Liver (tissue), 9 donors: ENCODE results near the gene CPSF6. TPM values are rescaled to one million over a fixed set of nuclear protein-coding genes. Genes with fewer than 3 reads are reported as not detected.

Experiments used
- DNase-seq: peaks from one replicate; pipeline ENCODE4 v3.0.0-alpha.2; 2017; ENCODE audit warnings: low spot score
- H3K27ac ChIP-seq, 2 donors: one replicate each; pipeline ENCODE4 v1.7.0; 2013; ENCODE audit warnings: inconsistent platforms in 2 of 2, low read length in 2 of 2, control low read depth in 1 of 2, low read depth in 1 of 2, mild to moderate bottlenecking in 1 of 2
- H3K27me3 ChIP-seq, 4 donors: one replicate each; pipeline versions ENCODE4 v1.6.1 to v1.7.0; 2013; ENCODE audit warnings: low read length in 3 of 4, inconsistent platforms in 1 of 4, mild to moderate bottlenecking in 1 of 4, moderate library complexity in 1 of 4; ENCODE audit not compliant: control insufficient read depth in 4 of 4, insufficient read depth in 4 of 4
- H3K36me3 ChIP-seq, 4 donors: one replicate each; pipeline versions ENCODE4 v1.6.1 to v1.7.0; 2013; ENCODE audit warnings: low read length in 3 of 4, mild to moderate bottlenecking in 3 of 4, low read depth in 1 of 4, moderate library complexity in 1 of 4; ENCODE audit not compliant: control insufficient read depth in 4 of 4, insufficient read depth in 3 of 4
- H3K4me1 ChIP-seq, 4 donors: one replicate each; pipeline versions ENCODE4 v1.6.1 to v1.7.0; 2013; ENCODE audit warnings: low read length in 3 of 4, mild to moderate bottlenecking in 3 of 4, moderate library complexity in 1 of 4; ENCODE audit not compliant: control insufficient read depth in 4 of 4, insufficient read depth in 4 of 4
- H3K4me3 ChIP-seq, 3 donors: one replicate each; pipeline versions ENCODE4 v1.6.1 to v1.7.0; 2013; ENCODE audit warnings: low read length in 3 of 3, control low read depth in 1 of 3, low read depth in 1 of 3, mild to moderate bottlenecking in 1 of 3
- H3K9ac ChIP-seq, 2 donors: one replicate each; pipeline ENCODE4 v1.7.0; 2013; ENCODE audit warnings: low read length in 2 of 2, mild to moderate bottlenecking in 2 of 2, moderate library complexity in 2 of 2, control low read depth in 1 of 2, low read depth in 1 of 2
- H3K9me3 ChIP-seq, 4 donors: one replicate each; pipeline versions ENCODE4 v1.6.1 to v1.7.0; 2013; ENCODE audit warnings: low read length in 3 of 4; ENCODE audit not compliant: control insufficient read depth in 4 of 4
- FOXA2 ChIP-seq: IDR thresholded peaks from 2 replicates; pipeline ENCODE4 v1.6.1; 2016; ENCODE audit warnings: antibody characterized with exemption
- GABPA ChIP-seq, 2 donors: IDR thresholded peaks in 1 of 2; conservative IDR thresholded peaks in 1 of 2; 2 replicates each; pipeline ENCODE4 v1.6.1; 2016; ENCODE audit warnings: antibody characterized with exemption in 2 of 2, mild to moderate bottlenecking in 1 of 2, moderate library complexity in 1 of 2
- HNF4A ChIP-seq, 2 donors: conservative IDR thresholded peaks; 2 replicates each; pipeline ENCODE4 v1.6.1; 2016; ENCODE audit warnings: antibody characterized with exemption in 2 of 2, mild to moderate bottlenecking in 2 of 2
- JUND ChIP-seq, 2 donors: IDR thresholded peaks; 2 replicates each; pipeline ENCODE4 v1.6.1; 2016; ENCODE audit warnings: antibody characterized with exemption in 2 of 2
- NR2F2 ChIP-seq: IDR thresholded peaks from 2 replicates; pipeline ENCODE4 v1.6.1; 2016; ENCODE audit warnings: antibody characterized with exemption
- REST ChIP-seq: IDR thresholded peaks from 2 replicates; pipeline ENCODE4 v1.6.1; 2016; ENCODE audit warnings: antibody characterized with exemption, mild to moderate bottlenecking
- RXRA ChIP-seq, 2 donors: IDR thresholded peaks; 2 replicates each; pipeline ENCODE4 v1.6.1; 2017 to 2018; ENCODE audit warnings: antibody characterized with exemption in 2 of 2, mild to moderate bottlenecking in 1 of 2
- SP1 ChIP-seq: IDR thresholded peaks from 2 replicates; pipeline ENCODE4 v1.6.1; 2018; ENCODE audit warnings: antibody characterized with exemption, mild to moderate bottlenecking
- TAF1 ChIP-seq: conservative IDR thresholded peaks from 2 replicates; pipeline ENCODE4 v1.6.1; 2016; ENCODE audit warnings: antibody characterized with exemption, mild to moderate bottlenecking
- YY1 ChIP-seq: IDR thresholded peaks from 2 replicates; pipeline ENCODE4 v1.6.1; 2016; ENCODE audit warnings: antibody characterized with exemption, mild to moderate bottlenecking
- ZBTB33 ChIP-seq: IDR thresholded peaks from 2 replicates; pipeline ENCODE4 v1.6.1; 2016; ENCODE audit warnings: antibody characterized with exemption
- WGBS: extraction: QIAGEN DNeasy Blood & Tissue Kit; methylation state at CpG from one replicate; pipeline ENCODE4 v1.1.7; 2013; 5-methylcytosine and 5-hydroxymethylcytosine counted together
- polyA plus RNA-seq, 2 donors: library from polyadenylated mRNA; stranded (reverse) in 1 of 2; unstranded in 1 of 2; fragments of 200-250 nt in 1 of 2; fragments of >200 nt in 1 of 2; fragmentation: Nextera tagmentation in 1 of 2; extraction: Ambion mirVana in 1 of 2; gene quantifications; one replicate each; pipeline versions ENCODE4 v1.2.1 to v1.2.3, GENCODE V29; 2013 to 2015
- total RNA-seq, 2 donors: library from RNA; depleted of rRNA; stranded (reverse); fragments of >200 nt; gene quantifications; one replicate each; pipeline ENCODE4 v1.2.3, GENCODE V29; 2014
- TF ChIP-seq, protein P1 (sequence below): IDR thresholded peaks from 2 replicates; pipeline ENCODE4 v1.6.1; 2016; ENCODE audit warnings: antibody characterized with exemption
- TF ChIP-seq, protein P2 (sequence below): IDR thresholded peaks from 2 replicates; pipeline ENCODE4 v1.6.1; 2016; ENCODE audit warnings: antibody characterized with exemption
- TF ChIP-seq, protein P3 (sequence below): fragments of 150-350 bp; IDR thresholded peaks from 2 replicates; pipeline ENCODE4 v1.5.1; 2017; ENCODE audit warnings: improper control_type of control experiment, low read depth, low read length; ENCODE audit not compliant: missing input control
- donor health status: healthy.
- donor health status: healthy.
- donor health status: healthy.
- donor health status: healthy.
- donor health status: healthy.

The CPSF6 gene
- total and polyA plus RNA-seq, 4 donors = 10.8 to 21.1 (median 17.4) TPM

DNA sequence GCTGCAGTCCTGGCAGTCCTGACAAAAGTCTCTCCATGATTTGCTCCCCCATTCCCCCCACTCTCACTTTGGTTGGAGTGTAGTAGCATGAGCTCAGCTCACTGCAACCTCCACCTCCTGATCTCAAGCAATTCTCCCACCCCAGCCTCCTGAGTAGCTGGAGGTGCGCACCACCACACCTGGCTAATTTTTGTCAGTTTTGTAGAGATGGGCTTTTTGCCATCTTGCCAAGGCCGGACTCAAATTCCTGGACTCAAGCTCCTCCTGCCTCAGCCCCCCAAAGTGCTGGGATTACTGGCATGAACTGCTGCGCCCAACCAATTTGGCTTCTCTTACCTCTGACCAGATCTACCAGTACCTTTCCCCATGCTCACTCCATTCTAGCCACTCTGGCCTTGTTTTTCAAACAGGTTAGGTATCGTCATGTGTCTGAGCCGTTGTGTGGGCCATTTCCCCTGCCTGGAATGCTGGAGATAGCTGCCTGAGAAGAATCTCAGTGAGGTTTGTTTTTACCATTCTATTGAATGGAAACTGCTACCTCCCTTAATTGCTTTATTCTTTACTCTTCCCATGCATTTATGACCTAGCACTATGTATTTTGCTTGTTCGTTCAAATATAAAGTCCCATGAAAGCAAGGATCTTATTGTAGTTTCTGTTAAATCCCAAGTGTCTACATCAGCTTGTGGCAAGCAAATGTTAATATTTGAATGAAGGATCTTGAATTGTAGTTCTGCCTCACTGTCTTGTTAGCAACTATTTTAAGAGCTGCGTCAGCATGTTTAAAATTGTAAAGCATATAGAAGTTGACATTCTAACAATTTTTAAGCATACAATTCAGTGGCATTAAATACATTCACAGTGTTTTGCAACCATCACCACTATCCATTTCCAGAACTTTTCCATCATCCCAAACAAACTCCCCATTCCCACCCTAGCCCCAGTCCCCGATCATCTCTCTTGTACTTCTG lies 39.7 kb downstream of the CPSF6 start:
- H3K9ac ChIP-seq = no peak overlapping the region
- 89% methylated on average over 8 of the region's 8 CpGs for WGBS
- no peaks in the 10 kb centered on the region for H3K9me3 ChIP-seq
- no peak for DNase-seq
- H3K4me3 ChIP-seq = no peak overlapping the region
- no peak overlapping the region for H3K27ac ChIP-seq
- H3K4me1 ChIP-seq = peaks cover 0 to 5% (median 2%) of the 10 kb centered on the region in 4 donors
- no peaks in the 10 kb centered on the region for H3K27me3 ChIP-seq
- H3K36me3 ChIP-seq = no peaks in the 10 kb centered on the region
- no peak for TF ChIP-seq YY1
- TF ChIP-seq FOXA2 = no peak
- no peak for TF ChIP-seq HNF4A (conservative IDR thresholded peaks at IDR 0.05)
- TF ChIP-seq, protein P1, sequence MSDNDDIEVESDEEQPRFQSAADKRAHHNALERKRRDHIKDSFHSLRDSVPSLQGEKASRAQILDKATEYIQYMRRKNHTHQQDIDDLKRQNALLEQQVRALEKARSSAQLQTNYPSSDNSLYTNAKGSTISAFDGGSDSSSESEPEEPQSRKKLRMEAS = no peak
- TF ChIP-seq JUND (IDR thresholded peaks at IDR 0.05) = no peak
- TF ChIP-seq, protein P2, sequence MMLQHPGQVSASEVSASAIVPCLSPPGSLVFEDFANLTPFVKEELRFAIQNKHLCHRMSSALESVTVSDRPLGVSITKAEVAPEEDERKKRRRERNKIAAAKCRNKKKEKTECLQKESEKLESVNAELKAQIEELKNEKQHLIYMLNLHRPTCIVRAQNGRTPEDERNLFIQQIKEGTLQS = no peak
- TF ChIP-seq NR2F2 = no peak
- no peak for TF ChIP-seq SP1
- TF ChIP-seq, protein P3, sequence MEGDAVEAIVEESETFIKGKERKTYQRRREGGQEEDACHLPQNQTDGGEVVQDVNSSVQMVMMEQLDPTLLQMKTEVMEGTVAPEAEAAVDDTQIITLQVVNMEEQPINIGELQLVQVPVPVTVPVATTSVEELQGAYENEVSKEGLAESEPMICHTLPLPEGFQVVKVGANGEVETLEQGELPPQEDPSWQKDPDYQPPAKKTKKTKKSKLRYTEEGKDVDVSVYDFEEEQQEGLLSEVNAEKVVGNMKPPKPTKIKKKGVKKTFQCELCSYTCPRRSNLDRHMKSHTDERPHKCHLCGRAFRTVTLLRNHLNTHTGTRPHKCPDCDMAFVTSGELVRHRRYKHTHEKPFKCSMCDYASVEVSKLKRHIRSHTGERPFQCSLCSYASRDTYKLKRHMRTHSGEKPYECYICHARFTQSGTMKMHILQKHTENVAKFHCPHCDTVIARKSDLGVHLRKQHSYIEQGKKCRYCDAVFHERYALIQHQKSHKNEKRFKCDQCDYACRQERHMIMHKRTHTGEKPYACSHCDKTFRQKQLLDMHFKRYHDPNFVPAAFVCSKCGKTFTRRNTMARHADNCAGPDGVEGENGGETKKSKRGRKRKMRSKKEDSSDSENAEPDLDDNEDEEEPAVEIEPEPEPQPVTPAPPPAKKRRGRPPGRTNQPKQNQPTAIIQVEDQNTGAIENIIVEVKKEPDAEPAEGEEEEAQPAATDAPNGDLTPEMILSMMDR = no peak
- TF ChIP-seq REST = no peak
- no peak for TF ChIP-seq GABPA (IDR thresholded peaks at IDR 0.05 in 1 of 2, conservative IDR thresholded peaks at IDR 0.05 in 1 of 2)
- no peak for TF ChIP-seq TAF1
- TF ChIP-seq ZBTB33 = no peak
- TF ChIP-seq RXRA (IDR thresholded peaks at IDR 0.05) = no peak
